ENCODE measurements around the gene GOSR1.
"Not testable (repeated sequence)": the region's sequence is repeated elsewhere in the genome, so short reads cannot be mapped to it uniquely, and the experiment has no call there.

The GOSR1 gene

DNA sequence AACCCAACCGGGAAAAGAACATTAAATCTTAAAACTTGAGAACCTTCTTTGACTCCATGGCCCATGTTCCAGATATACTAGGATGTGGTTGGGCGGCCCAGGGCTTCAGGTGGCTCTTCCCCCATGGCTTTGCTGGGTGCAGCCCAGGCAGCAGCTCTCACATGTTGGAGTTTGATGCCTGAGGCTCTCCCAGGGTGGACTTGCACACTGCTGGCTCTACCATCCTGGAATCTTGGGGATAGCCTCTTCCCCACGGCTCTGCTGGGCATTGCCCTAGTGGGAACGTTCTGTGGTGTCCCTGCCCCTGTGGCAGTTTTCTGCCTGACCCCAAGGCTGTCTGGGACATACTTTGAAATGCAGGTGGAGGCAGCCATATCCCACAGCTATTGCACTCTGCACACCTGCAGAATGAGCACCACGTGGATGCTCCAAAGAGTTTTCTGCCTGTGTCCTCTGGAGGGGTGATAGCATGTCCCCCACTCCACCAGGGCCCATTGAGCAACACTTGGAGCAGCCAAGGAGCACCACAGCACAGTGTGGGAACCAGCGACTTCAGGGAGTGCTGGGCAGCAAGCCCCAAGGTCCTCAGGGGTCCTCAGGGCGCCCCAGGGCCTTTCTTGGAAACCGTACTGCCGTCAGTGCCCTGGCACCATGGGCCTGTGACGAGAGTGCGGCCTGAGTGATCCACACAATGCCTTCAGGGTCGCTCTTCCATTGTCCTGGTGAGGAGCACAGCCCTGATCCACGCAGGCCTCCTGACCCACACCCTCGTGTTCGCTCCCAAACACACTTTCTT lies 70.8 kb downstream of the GOSR1 start:
- DNase-seq = no peak

DNA sequence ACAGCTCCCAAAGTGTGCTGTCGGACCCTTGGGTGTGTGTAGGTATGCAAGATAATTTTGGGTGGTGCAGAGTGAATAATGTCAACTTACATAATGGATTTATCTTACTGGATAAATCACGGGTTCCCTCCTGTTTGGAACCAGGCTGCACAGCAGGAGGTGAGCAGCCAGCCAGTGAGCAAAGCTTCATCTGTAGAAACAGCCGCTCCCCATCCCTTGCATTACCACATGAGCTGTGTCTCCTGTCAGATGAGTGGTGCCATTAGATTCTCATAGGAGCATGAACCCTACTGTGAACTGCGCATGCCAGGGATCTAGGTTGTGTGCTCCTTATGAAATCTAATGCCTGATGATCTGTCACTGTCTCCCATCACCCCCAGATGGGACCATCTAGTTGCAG lies 72.0 kb downstream of the GOSR1 start:
- not testable (repeated sequence) for DNase-seq

DNA sequence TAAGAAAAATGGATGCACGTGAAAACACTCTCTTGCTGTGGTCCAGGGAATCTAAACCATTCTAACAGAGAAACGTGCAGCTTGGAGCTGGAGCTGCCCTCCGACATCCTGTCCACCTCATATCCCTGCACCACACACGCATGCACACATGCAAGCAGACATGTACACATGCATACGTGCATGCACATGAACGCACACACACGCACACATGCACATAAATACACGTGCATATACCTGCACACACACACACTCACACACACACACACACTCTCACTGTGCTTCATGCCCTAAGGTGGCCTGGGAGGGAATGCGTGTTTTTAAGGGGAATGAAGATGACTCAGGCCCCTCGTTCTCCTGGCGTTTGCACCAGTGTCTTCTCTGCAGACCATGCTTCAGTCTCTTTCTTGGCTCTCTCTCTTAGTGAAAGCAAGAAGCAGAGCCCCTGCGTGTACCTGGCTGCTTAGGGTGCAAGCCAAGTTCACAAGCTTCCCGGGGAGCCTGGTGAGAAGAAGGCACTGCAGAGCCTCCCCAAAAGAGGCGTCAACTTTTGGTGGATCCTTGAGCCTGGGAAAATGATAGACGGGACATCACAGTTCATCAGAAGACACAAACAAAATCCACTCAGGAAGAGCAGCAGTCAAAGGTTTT lies 72.8 kb downstream of the GOSR1 start:
- no peak for DNase-seq

DNA sequence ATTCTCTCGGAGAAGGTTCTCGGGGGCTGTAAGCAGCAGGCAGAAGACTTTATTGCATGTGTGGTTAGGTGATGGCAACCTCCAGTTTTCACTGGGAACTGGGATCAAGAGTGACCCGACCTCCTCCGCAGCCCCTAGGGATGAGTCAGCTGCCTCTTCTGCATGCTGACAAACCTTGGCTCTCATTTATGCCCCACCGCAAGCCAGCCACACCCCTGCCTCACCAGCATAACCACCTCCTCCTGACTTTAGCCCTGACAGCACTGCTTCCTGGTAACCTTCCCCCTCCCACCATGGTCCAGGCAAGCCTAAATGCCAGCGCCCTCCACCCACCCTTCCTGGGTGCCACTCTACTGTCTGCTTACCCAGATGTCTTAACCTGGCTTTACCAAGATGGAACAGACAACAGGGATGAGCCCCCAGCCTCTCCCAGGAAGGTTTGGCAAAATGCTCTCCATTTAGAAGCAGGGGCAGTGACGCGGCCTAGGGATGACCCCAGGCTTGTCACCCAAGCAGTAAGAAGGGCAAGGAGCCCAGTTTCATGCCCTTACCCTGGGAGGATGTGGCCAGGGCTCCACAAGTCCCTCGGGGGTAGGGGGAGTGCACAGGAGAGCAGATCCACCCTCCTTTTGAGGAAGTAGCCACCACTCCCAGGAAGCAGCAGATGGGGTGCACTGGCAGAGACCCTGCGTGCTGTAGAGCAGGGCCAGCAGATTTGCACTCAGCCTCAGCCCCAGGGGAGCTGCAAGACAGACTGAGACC lies 73.5 kb downstream of the GOSR1 start:
- no peak for DNase-seq

DNA sequence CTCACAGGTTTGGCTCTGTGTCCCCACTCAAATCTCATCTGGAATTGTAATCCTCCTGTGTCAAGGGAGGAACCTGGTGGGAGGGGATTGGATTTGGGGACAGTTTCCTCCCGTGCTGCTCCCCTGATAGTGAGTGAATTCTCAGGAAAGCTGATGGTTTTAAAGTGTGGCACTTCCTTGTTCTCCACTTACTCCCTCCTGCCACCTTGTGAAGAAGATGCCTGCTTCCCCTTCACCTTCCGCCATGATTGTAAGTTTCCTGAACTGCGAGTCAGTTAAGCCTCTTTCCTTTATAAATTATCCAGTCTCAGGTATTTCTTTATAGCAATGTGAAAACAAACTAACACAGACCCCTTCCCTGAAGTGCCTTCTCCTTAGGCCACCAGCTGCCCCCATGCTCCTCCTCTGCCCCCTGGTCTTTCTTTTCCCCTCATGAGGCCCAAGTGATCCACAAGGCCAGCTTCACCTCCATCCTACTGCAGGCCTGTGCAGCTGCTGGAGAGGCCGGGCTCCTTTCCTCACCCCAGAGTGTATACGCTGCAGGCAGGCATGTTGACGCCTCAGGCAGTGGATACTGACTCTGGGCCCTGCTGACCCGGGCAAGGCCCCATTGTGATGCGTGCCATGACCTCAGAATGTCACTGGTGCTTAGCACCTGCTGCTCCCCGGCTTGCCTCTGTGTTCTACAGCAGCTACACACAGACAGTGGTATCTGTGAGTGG lies 74.2 kb downstream of the GOSR1 start:
- not testable (repeated sequence) for DNase-seq

DNA sequence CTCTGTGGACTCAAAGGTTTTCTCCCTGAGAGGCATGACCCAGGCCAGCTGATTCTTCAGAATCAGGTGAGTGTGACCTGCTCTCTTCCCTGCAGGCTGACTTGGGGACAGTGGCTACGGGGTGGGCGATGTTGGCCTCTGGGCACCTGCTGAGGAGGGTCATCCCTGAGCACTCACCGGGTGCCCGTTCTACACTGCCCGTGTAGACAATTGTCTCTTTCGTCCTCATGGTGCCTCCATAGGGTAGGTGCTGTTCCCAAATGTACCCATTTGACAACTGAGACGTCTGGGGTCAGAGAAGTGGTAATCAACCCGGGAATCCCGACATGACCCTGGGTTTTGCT lies 74.8 kb downstream of the GOSR1 start:
- no peak for DNase-seq

DNA sequence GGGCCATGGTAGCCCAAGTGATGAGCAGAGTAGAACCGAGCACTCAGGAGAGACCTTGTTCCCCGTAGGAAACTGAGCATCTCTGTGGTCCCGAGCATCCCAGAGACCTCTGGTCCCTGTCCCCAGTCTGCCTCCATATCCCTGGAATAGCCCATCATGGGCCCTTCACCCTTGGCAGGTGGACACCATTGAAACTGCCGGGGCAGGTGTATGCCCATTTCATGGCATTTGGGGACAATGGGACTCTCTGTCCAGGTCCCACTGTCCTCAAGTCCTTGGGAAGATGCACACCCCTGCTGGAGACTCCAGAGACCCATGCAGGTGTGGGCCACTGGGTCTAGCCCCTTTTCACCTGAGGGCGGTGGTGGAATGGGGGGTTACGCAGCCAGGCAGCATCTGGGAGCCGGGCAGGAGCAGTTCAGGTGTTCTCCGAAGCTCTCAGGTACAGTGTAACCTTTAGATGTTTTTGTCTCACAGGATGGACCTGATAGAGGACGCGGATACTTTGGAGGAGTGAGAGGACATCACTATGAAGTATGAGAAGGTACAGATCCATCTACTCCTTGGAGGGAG lies 75.9 kb downstream of the GOSR1 start:
- DNase-seq = no peak

DNA sequence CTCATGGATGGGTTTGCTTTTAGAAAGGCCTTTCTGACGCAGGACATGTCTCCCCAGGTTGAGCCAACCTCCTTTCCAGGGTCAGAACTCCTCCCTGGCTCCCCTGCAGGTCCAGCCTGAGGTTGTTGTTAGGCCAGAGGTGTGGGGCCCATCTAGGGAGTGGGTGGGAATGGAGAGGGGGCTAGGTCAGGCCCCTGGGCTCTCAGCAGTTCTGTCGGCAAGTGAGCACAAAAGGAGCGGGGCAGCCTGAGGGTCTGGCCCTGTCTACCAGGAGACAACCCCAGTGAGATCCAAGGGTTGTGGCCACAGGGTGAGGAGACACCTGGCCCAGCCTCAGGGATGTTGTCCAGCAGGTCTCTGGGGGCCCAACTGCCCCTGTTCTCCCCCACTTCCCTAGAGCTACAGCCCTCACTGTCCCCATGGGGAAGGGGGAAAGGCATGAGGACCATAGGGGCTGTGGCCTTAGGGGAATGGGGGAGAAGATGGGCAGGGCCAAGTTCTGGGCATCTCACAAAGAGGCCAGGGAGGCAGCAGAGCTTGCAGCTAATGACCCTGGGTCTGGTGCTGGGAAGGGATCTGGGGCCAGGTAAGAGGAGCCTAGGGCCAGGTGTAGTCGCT lies 76.7 kb downstream of the GOSR1 start:
- DNase-seq = not testable (repeated sequence)

DNA sequence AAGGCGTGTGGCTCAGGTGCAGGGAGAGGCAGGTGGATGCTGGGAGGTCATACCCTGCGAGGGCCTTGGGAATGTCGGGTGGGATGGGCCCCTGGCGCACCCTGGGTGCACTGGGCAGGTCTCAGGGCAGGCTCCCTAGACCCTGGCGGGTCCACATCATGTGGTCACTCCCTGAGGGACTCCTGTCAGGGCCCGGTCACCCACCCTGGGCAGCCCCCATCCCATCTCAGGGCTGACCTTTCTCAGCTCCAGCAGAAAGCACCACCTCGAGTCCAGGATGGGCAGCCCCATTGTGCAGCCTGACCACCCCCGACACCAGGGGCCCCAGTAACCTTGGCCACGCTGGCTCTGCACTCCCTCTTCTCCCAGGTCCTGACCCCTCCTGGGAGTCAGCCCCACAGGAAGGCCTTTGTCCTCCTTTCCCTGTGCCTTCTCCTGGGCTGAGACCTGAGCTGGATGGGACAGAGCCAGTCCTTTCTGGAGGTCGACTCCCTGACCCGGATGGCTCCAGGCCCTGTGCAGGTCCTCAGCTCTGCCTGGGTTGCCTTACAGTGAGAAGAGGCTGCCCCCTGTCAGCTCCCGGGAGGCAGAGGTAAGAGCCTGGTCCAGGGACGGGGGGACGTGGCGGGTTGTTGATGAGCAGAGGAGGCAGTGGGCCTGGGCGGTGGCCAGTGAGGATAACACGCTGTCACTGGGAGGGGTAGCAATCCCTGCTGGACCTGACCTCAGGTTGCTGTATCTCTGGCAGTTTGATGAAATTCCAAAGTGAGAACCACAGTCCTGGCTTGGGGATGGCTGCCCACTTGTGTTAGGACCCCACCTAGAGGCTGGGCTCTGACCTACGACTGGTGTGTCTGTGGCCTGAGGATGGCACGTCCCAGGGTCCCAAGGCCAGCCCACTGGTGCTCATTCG lies 77.9 kb downstream of the GOSR1 start:
- DNase-seq = no peak

DNA sequence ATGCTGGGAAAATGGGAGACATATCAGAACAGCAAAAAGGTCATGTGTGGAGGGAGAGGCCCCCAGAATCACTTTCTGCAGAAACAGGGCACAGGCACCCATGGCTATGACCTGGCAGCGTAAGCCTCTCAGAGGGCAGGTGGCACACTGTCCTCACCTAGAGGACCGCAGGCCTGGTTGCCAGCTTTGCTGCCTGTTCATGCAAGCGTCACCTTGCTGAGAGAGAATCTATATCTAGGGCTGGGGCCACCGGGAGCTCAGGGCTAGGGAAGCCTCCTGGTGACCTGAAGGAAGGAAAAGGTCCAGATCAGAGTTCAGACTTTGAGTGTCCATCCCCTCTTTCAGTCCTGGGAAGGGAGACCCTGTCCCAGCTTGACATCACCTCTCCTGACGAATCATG lies 78.7 kb downstream of the GOSR1 start:
- DNase-seq = no peak

DNA sequence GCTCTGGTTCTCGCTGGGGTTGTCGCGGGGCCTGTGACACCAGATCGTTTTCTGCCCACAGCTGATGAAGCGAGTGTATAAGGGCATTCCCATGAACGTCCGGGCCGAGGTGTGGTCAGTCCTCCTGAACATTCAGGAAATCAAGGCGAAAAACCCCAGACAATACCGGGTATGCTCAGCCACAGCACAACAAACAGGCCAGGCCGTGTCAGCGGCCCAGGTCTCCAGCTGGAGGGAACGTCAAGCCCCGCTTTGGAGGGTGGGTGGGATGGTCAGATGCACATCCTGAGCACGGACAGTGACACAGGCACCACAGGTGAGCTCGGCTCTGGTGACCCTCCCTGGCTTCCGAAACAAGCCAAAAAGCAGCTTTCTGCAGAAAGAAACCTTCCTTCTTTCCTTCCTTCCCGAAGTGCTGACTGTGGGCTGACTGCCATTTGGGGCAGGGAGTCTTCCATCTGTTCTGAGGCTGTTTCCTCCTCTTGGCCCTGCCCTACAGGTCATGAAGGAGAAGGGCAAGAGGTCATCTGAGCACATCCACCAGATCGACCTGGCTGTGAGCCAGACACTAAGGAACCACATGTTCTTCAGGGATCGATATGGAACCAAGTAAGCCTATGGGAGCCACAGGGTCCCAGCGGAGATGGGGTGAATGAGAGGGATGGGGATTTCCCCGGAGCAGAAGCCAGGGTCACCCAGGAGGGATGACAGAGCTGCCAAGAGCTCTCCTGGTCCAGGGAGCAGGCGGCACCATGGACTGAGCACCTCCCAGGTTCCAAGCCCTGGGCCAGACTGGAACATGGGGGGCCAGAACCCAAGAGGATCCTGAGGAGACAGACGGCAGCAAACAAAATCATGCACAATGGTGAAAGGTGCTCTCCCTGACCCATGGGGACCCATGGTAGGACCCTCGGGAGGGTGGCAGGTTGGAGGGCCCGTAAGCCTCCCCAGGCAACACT lies 79.4 kb downstream of the GOSR1 start:
- DNase-seq = no peak

DNA sequence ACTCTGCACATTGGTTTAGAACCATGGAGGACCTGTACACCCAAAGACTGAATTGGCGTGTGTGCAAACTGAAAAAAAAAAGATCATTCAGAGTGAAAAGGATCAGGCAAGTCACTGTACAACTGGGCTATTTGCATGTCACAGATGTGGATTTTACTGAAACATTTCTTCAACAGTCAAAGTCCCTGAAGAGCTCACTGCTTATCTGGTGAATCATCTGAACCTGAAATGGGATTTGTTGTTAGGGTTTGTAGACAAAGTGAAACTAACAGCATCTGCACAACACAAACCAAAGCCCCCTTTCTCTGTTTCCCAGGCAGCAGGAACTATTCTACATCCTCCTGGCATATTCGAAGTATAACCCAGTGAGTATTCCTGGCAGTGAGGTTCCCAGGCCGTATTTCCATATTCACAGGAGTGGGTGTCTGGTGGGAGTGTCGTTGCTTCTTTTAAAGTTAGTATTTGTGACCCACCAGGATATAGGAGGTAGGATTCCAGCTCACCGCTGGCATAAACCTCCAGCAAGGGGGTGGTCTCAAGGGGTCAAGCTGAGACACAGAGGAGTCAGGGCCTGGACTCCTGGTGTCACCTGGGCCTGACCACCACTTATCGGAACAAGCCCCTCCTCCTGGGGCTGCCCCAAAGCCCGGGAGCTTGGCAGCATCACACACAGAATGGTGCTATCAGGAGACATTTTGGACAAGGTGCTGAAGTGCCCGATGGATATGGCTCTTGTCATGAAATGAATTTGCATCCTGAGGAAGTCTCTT lies 80.9 kb downstream of the GOSR1 start:
- no peak for DNase-seq

DNA sequence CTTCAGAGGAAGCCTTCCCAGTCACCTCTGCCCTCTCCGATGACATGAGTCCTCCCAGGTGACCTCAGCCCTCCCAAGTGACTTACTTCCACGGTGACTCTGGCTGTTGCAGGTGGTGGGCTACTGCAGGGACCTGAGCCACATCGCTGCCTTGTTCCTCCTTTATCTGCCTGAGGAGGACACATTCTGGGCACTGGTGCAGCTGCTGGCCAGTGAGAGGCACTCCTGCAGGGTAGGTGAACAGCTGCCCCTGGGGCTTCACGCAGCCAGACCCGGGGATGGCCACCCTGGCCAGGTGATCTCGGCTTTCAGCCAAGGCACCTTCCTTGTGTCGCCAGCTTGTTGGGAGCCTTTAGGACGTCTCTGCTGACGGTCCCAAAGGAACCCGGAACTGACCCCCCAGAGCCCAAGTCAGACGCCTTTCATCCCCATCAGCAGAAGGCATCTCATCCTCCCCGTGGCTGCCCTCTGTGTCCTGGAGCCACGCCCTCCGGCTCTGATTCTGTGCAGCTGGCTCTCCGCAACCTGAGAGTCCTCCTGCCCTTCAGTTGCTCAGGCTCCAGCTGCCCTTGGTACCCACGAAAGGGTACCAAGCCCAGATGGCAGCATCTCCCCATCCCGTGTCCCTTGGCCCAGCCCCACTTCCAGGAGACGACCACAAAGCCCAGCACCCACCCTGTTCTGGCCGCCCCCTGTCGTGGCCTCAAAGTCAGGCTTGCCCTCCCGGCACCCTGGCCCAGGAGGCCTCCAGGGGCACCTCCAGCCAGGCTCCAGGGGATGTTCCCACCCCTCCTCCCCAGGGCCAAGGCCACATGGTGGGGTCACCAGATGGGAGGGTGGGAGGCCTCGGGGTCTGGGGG lies 81.7 kb downstream of the GOSR1 start:
- no peak for DNase-seq

DNA sequence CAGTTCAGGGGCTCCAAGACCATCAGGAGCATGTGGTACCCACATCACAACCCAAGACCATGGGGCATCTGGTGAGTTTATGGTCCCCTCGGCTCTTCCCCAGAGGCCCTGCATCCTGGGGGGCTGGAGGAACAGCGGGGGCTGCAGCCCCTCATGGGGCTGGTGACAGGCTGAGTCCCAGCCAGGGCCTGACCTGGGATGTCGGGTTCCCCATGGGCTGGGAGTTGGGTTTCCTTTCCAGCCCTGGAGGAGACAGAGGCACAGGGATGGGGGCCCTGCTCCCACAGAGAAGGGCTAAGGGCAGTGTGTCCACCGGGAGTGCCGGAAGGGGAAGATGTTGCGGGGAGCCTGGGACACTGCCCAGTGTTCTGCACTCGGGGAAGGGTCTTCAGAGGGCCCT lies 82.4 kb downstream of the GOSR1 start:
- DNase-seq = no peak

DNA sequence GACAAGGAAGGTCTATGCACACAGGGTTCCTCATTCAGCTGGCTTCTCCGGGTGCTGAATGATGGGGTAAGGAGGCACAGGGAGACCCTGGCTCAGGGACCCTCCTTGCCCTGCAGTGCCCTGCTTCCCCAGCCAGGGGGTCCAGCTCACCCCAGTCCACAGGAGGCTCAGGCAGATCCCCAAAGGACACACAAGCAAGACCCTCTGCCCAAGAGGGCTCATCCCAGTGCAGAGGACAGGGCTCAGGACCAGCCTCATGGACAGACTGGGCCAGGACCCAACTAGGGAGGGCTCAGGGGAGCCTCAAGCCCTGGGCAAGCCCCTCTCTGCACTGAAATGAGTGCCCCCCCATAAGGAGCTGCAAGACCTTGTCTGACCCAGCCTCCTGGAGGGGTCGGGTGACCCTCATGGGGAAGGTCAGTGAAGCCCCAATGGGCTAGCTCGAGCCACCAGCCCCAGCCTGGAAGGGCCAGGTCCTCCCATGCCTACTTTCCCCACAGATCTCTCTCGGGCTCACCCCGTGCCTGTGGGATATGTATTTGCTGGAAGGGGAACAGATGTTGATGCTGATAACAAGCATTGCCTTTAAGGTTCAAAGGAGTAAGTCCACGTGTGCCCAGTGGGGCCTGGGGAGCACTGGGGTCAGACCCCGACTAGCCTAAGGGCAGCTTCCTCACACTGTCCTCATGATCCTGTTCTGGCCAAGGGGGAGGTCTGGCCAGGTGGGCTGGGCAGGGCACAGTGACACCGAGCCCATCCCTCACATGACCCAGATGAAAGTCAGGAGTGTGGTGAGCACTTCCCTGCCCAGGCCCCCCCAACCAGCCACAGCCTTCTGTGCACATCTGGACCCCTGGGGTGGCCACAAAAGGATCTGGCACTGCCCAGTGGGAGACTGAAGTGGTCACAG lies 83.2 kb downstream of the GOSR1 start:
- not testable (repeated sequence) for DNase-seq

DNA sequence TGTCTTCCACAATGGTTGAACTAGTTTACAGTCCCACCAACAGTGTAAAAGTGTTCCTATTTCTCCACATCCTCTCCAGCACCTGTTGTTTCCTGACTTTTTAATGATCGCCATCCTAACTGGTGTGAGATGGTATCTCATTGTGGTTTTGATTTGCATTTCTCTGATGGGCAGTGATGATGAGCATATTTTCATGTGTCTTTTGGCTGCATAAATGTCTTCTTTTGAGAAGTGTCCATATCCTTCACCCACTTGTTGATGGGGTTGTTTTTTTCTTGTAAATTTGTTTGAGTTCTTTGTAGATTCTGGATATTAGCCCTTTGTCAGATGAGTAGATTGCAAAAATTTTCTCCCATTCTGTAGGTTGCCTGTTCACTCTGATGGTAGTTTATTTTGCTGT lies 84.6 kb downstream of the GOSR1 start:
- DNase-seq = not testable (repeated sequence)
